GM18909 (cell line): ENCODE measurements around the gene AKIRIN1.
"Not testable (repeated sequence)": the region's sequence is repeated elsewhere in the genome, so short reads cannot be mapped to it uniquely, and the experiment has no call there.

ENCODE experiments used
- ATAC-seq: cut with Tn5 transposase; IDR thresholded peaks from one replicate; pipeline ENCODE4 v1.9.1; 2021; ENCODE audit warnings: mild to moderate bottlenecking; ENCODE audit not compliant: unreplicated experiment, poor library complexity

The AKIRIN1 gene

DNA sequence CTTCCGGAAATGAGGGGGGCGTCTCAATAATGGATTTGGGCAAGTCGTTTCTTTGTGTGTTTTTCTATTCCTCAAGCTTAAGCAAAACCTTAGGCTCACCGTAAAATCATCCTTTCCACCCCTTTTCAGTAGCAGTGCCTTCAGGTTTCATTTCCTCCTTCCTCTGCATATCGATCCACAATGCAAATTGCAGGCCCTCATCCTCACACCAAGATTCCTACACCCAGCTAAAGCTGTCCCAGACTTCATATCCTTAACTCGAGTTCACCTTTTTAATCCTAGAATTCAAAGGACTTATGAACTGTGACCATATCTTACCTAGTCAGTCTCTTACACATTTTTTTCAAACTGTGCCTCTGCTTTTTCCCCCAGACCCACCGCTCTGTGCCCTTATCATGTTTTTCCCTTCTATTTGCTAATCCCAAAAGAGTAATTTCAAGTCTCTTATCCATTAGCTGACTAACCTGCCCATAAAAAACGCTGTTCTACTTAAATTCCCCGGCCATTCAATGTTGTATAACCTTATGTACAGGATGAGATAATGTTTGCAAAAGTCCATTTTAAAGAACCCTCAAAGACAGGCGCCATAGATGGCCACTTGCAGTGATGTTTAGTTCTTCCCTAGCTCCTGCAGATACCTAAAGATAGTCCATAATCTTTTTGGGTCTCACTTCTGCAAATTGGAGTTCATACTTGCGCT, 1.5 kb downstream of the AKIRIN1 start:
- ATAC-seq = no peak

- no peak for ATAC-seq
Measured at GRCh38 chr1:38994196-38994595, 3.1 kb downstream of the AKIRIN1 start.

DNA sequence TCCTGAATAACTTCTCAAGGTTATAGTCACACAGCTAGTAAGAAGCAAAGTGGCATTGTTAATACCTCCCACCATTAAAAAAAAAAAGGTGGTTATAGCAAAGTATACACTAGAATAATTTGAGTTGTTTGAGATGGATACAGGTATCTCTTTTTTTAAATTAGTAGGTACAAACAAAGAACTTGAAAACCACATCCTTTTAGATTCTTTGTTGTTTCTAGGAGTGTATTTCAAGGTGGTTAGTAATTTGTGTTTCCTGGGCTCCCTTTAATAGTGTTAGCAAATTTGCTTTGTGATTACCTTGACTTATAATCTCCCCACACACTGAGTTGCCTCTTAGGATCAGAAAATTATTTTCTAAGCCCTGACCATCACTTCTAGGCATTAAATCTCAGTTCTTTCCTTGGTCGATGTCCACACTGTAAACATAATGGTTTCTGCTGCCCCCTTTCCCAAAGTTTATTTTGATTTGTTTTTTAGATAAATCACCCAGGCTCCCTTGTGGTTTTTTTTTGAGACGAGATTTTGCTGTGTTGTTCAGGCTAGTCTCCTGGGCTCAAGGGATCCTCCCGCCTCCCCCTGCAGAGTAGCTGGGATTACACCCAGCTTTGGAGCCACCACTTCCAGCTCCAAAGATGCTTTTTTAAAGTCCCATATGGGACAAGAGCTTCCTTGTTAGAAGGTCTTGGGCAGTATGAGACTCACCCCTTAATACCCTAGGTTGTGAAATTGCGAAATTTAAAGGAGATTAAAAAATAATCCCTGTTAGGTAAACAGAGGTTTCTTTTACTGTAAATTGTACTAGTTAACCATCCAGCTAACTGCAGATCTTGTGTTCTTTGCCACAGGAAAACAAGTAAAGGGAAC, 6.2 kb downstream of the AKIRIN1 start:
- no peak for ATAC-seq

GRCh38 chr1:38997901-38998190, 6.8 kb downstream of the AKIRIN1 start:
- no peak for ATAC-seq

DNA sequence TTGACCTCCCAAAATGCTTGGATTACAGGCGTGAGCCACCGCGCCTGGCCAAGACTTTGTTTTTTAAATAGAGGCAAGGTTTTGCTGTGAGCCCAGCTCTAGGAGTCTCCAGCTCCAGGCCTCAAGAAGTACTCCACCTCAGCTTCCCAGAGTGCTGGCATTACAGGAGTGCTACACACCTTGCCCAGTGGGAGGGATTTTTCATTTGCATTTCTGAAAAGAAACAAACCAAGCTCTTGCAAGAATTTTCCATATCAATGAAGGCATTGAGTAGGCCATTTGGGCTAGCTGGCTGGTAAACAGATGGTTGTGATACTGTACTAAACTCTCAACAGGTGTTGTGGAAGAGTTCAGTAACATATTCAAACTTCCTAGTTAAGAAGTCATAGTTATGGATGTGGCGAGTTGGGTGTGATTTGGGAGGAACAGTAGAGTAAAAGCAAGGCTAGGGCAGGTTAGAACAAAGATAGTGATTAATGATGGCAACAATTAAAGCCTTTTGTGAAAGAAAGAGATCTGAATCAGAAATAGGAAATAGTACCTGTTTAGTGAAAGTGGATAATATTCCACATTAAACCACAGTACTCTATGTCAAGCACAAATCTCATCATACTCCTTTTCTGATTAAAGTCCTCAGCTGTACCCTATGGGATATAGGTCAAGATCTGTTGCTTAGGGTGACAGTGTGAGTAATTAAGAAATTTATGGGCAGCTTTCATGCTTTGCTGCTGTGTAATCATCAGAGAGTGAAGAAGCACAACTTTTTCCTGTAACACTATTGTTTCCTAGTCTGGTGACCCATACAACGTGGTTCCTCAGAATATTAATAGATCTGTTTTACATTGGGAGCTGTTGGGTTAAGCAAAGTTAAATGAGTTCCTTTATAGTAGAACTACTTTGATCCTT, 10.7 kb downstream of the AKIRIN1 start:
- no peak for ATAC-seq

DNA sequence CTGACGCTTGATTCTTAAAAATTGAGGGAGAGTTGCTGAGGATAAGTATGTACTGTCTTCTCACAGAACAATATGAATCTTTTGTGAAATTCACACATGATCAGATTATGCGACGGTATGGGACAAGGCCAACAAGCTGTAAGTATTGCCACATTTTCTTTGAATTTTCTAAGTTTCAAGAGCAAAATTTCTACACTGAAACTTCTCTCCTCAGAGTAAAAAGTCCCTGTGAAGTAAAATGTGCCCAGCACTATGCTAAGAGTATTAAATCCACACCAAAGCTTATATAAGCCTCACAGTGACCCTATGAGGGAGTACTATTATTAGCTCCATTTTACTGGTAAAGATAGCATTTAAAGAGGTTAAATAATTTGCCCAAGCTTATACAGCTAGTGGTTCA, 12.2 kb downstream of the AKIRIN1 start:
- ATAC-seq = no peak

GRCh38 chr1:39003794-39004193, 12.7 kb downstream of the AKIRIN1 start:
- no peak for ATAC-seq

DNA sequence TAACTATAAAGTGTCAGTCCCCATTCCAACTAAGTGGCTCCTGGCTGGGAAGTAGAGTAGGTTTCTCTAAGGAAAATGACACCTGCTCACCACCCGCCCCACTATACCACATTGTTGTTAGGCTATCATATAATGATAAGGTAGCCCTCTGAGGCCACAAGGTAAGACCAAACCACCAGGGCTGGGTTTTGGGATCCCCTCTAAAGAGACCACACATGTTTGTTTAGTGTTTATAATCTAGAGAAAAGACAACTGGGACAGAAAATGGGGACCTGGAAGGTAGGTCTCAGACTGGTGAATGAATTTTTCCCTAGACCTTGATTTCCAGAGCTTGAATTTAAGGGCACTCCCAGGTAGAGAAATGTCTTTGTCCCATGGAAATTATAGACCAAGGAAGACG, 15.2 kb downstream of the AKIRIN1 start:
- no peak for ATAC-seq

DNA sequence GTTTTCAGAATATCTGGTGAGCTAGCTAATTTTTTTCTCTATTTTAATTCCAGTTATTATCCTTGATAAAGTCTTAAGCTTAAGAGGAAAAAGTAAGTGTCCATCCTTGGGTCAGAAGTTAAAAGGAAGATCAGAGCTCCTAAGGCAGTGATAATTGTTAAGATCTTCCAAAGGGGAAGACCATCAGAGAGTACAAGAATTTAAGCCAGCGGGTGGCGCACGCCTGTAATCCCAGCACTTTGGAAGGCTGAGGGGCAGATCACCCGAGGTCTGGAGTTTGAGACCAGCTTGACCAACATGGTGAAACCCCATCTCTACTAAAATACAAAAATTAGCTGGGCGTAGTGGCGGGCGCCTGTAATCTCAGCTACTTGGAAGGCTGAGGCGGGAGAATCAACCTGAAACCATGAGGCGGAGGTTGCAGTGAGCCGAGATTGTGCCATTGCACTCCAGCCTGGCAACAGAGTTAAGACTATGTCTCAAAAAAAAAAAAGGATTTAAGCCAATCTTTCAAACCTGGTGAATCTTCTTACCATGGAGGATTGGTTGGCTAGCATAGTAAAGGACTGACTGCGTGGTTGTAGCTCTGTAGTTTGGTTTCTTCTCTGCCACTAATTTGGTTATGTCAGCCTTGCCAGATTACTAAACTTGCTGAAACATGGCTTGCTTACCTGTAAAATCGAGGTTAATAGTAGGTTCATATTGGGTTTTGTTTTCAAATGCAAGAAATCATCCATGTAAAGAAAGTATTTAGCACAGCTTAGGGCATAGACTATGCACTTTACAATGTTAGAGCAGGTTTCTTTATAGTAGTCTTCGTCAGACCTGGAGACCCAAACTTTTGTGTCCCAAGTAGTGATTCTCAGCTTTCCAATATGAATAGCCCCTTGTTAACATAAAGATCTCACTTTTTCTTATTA, 15.9 kb downstream of the AKIRIN1 start:
- ATAC-seq = no peak

GRCh38 chr1:39014956-39015355, 23.9 kb downstream of the AKIRIN1 start:
- ATAC-seq = not testable (repeated sequence)

DNA sequence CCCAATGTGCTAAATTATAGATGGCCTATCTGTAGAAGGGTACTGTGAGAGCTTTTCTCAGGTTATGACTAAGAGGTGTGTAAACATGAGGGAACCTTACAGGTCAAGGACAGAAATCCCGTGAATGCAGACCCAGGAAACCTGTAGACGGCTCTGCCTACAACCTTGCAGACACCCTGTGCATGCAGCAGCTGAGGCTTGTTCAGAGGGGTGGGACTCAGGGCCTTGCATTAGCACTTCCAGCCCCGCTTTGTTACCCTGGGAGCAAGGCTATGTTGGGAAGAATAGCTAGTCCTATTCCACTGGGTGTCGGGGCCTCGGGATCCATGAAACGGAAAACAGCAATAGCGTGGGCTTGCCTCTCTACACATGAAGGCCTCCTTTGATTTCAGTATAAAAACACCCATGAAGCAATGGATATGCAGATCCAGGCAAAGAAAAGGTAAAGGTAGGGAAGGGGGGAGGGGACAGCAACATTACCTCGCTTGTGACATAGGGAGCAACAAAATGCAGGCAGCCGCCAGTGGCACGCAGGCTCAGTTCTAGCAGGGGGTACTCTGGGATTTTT, 25.6 kb downstream of the AKIRIN1 start:
- ATAC-seq = no peak

DNA sequence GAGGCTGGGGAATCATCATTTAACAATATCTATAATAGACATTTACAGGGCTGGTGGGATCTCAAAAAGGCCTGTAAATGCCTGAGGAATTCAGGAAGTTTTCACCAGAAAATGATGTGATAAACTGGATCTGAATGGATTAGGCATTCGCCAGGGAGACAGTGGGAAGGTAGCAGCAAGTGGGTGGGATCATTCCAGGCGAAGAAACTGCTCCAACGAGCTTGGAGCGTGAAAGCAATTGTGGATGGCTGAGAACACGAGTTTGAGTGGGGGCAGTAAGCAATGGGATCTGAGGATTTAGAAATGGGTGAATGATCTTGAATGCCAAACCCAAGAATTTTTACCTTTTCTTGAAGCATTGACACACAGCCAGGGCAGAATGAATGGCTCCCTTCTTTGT, 26.2 kb downstream of the AKIRIN1 start:
- no peak for ATAC-seq

GRCh38 chr1:39020494-39020893, 29.4 kb downstream of the AKIRIN1 start:
- not testable (repeated sequence) for ATAC-seq

DNA sequence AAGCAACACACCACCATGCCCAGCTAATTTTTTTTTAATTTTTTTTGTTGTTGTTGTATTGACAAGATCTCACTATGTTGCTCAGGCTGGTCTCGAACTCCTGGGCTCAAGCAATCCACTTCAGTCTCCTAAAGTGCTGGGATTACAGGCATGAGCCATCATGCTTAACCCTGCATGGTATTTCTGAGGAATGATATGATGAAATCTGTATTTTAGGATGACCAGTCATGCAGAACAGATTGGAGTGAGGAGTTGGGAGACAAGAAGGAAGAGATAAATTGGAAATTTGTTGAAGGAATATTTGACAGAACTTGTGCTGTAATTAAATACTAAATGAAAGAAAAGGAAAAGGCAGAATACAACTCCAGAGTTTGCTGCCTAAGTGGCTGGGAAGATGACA, 30.4 kb downstream of the AKIRIN1 start:
- ATAC-seq = no peak

- ATAC-seq = no peak
Measured at GRCh38 chr1:39023140-39023539, 32.1 kb downstream of the AKIRIN1 start.

DNA sequence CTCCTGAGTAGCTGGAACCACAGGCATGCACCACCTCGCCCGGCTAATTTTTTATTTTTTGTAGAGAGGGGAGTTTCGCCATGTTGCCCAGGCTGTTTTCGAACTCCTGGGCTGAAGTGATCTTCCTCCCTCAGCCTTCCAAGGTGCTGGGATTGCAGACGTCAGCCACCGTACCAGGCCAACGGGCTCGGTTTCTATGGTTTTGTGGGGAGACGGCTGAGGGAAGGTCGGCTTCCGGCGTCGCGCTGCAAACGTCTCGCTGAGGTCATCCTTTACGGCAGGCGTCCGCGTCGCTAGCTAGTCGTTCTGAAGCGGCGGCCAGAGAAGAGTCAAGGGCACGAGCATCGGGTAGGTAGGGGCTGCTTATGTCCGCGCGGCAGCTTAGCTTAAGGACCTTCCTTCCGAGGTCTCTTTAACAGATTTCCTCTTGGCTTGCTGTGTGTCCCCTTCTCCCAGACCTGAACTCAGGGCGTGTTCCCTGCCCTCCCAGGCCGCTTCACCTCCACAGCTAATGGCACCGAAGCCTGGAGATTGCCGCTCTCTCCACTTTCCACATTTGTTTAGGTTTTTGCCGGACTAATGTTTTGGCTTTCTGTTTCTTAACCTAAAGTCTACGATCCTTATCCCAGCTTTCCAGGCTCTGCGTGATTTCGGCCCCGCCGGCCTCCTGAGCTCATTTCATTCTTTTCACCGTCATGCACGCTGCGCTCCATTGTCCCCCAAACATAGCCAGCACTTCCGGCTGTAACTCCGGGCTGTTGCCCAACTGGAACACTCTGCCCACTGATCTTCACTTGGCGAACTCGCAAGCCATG, 35.2 kb downstream of the AKIRIN1 start, which contains the start of gene NDUFS5:
Gene NDUFS5, plus strand, starts transcription at position 300 of the 815 bp plus-strand sequence. CDS start 2,375 bp downstream, outside the sequence.
- peak; percentile 84 for ATAC-seq

DNA sequence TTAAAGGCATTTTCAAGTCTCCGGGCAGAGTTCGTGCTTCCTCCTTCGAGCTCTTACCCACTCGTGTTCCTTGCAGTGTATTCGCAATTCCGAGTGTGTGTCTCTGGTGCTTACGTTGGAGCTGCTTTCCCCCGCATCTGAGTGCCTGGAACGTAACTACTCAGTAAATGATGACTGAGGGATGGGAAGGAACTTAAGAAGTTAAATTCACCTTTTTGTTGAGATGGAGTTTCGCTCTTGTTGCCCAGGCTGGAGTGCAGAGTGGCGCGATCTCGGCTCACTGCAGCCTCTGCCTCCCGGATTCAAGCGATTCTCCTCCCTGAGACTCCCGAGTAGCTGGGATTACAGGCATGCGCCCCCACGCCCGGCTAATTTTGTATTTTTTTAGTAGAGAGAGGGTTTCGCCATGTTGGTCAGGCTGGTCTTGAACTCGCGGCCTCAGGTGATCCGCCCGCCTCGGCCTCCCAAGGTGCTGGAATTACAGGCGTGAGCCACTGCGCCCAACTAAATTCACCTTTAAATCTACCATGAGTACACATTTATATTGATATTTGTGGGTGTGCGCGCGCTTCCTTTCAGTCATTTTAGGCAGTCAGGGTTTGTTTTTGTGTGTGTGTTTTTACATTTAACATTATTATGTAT, 35.9 kb downstream of the AKIRIN1 start:
- ATAC-seq = no peak

- no peak for ATAC-seq
Measured at GRCh38 chr1:39034114-39034654, 43.1 kb downstream of the AKIRIN1 start.
